HG03565 (cell line): ENCODE results near the gene RNF224.

Source experiments
- ATAC-seq: cut with Tn5 transposase; IDR thresholded peaks from one replicate; pipeline ENCODE4 v1.9.1; 2021; ENCODE audit warnings: mild to moderate bottlenecking, moderate library complexity; ENCODE audit not compliant: unreplicated experiment

RNF224 gene

GRCh38 chr9:137227054-137227852, at the start of gene RNF224:
Gene RNF224, plus strand, starts transcription at chr9:137227502. Its CDS starts 834 bp downstream, at chr9:137228336.
- no peak for ATAC-seq

- ATAC-seq, result no peak
Observed at GRCh38 chr9:137178201-137178938, 48.9 kb upstream of the RNF224 start.

GRCh38 chr9:137178939-137179630, 48.2 kb upstream of the RNF224 start:
- ATAC-seq, result no peak

GRCh38 chr9:137179761-137180160, 47.5 kb upstream of the RNF224 start:
- no peak for ATAC-seq

GRCh38 chr9:137180491-137180890, 46.8 kb upstream of the RNF224 start:
- no peak for ATAC-seq

GRCh38 chr9:137181680-137182079, 45.6 kb upstream of the RNF224 start:
- no peak for ATAC-seq

- no peak for ATAC-seq
Observed at GRCh38 chr9:137182836-137183235, 44.5 kb upstream of the RNF224 start.

- no peak for ATAC-seq
Observed at GRCh38 chr9:137183980-137184595, 43.2 kb upstream of the RNF224 start.

GRCh38 chr9:137184881-137185660, 42.2 kb upstream of the RNF224 start:
- no peak for ATAC-seq

GRCh38 chr9:137185921-137186320, 41.4 kb upstream of the RNF224 start:
- no peak for ATAC-seq

GRCh38 chr9:137186385-137186784, 40.9 kb upstream of the RNF224 start:
- ATAC-seq, result no peak

GRCh38 chr9:137187386-137187785, 39.9 kb upstream of the RNF224 start:
- ATAC-seq, result no peak

- ATAC-seq, result no peak
Observed at GRCh38 chr9:137188086-137188489, 39.2 kb upstream of the RNF224 start.

- peak; percentile 82 for ATAC-seq
Observed at GRCh38 chr9:137188490-137189296, 38.6 kb upstream of the RNF224 start, which contains the start of the genes ANAPC2 and SSNA1. Gene ANAPC2, minus strand, starts transcription at chr9:137188560. Its CDS starts 28 bp downstream, at chr9:137188532. Gene SSNA1, plus strand, starts transcription at chr9:137188676. Its CDS starts 51 bp downstream, at chr9:137188727.

GRCh38 chr9:137189297-137190295, 37.7 kb upstream of the RNF224 start:
- no peak for ATAC-seq

GRCh38 chr9:137190315-137190856, 36.9 kb upstream of the RNF224 start:
- no peak for ATAC-seq

GRCh38 chr9:137191245-137191644, 36.1 kb upstream of the RNF224 start:
- ATAC-seq, result no peak
